ENCODE data around the gene PIAS4.

PIAS4 gene

GRCh38 chr19:4016903-4017638 is 9.5 kb downstream of the PIAS4 start:
- no peak overlapping the region for H3K4me3 ChIP-seq (ENCODE audit: low read depth, low read length)

GRCh38 chr19:4018140-4018613 is 10.6 kb downstream of the PIAS4 start:
- H3K4me3 ChIP-seq (ENCODE audit: low read depth, low read length) = no peak overlapping the region
- no peak for DNase-seq (ENCODE audit: low read depth)

More at GRCh38 chr19:4016903-4017638, 9.5 kb downstream of the PIAS4 start:
- DNase-seq (ENCODE audit: low read depth) = no peak

GRCh38 chr19:4018775-4019504 is 11.4 kb downstream of the PIAS4 start:
- H3K4me3 ChIP-seq (ENCODE audit: low read depth, low read length) = no peak overlapping the region
- DNase-seq (ENCODE audit: low read depth) = no peak

GRCh38 chr19:4019578-4019977 is 12.0 kb downstream of the PIAS4 start:
- no peak for DNase-seq (ENCODE audit: low read depth)

GRCh38 chr19:4023600-4024398 is 16.3 kb downstream of the PIAS4 start:
- DNase-seq (ENCODE audit: low read depth) = no peak

More at GRCh38 chr19:4019578-4019977, 12.0 kb downstream of the PIAS4 start:
- no peak overlapping the region for H3K4me3 ChIP-seq (ENCODE audit: low read depth, low read length)

GRCh38 chr19:4025317-4025716 is 17.8 kb downstream of the PIAS4 start:
- H3K4me3 ChIP-seq (ENCODE audit: low read depth, low read length) = no peak overlapping the region
- no peak for DNase-seq (ENCODE audit: low read depth)

More at GRCh38 chr19:4023600-4024398, 16.3 kb downstream of the PIAS4 start:
- H3K4me3 ChIP-seq (ENCODE audit: low read depth, low read length) = no peak overlapping the region

GRCh38 chr19:4027146-4027545 is 19.6 kb downstream of the PIAS4 start:
- no peak overlapping the region for H3K4me3 ChIP-seq (ENCODE audit: low read depth, low read length)
- no peak for DNase-seq (ENCODE audit: low read depth)

- no peak for DNase-seq (ENCODE audit: low read depth)
- no peak overlapping the region for H3K4me3 ChIP-seq (ENCODE audit: low read depth, low read length)
These were observed 21.1 kb downstream of the PIAS4 start for GRCh38 chr19:4028334-4029246.

GRCh38 chr19:4029247-4029614 is 21.7 kb downstream of the PIAS4 start:
- H3K4me3 ChIP-seq (ENCODE audit: low read depth, low read length) = no peak overlapping the region
- DNase-seq (ENCODE audit: low read depth) = no peak

GRCh38 chr19:4030552-4030951 is 23.0 kb downstream of the PIAS4 start:
- DNase-seq (ENCODE audit: low read depth) = no peak
- H3K4me3 ChIP-seq (ENCODE audit: low read depth, low read length) = no peak overlapping the region

GRCh38 chr19:4030981-4031380 is 23.4 kb downstream of the PIAS4 start:
- no peak overlapping the region for H3K4me3 ChIP-seq (ENCODE audit: low read depth, low read length)

GRCh38 chr19:4031420-4031819 is 23.9 kb downstream of the PIAS4 start:
- DNase-seq (ENCODE audit: low read depth) = no peak

More at GRCh38 chr19:4030981-4031380, 23.4 kb downstream of the PIAS4 start:
- DNase-seq (ENCODE audit: low read depth) = no peak

GRCh38 chr19:4032436-4032835 is 24.9 kb downstream of the PIAS4 start:
- DNase-seq (ENCODE audit: low read depth) = no peak
- no peak overlapping the region for H3K4me3 ChIP-seq (ENCODE audit: low read depth, low read length)

More at GRCh38 chr19:4031420-4031819, 23.9 kb downstream of the PIAS4 start:
- no peak overlapping the region for H3K4me3 ChIP-seq (ENCODE audit: low read depth, low read length)

GRCh38 chr19:4033028-4033956 is 25.8 kb downstream of the PIAS4 start:
- DNase-seq (ENCODE audit: low read depth) = no peak
- H3K4me3 ChIP-seq (ENCODE audit: low read depth, low read length) = no peak overlapping the region

GRCh38 chr19:4034048-4035017 is 26.8 kb downstream of the PIAS4 start:
- DNase-seq (ENCODE audit: low read depth) = no peak
- no peak overlapping the region for H3K4me3 ChIP-seq (ENCODE audit: low read depth, low read length)

GRCh38 chr19:4035018-4035566 is 27.6 kb downstream of the PIAS4 start:
- H3K4me3 ChIP-seq (ENCODE audit: low read depth, low read length) = no peak overlapping the region
- no peak for DNase-seq (ENCODE audit: low read depth)

Measured in skeletal muscle cell (primary cell).